HG03095 (cell line): ENCODE results near the gene ACTA2.
A peak's percentile ranks its signal among the peaks of the same experiment; 100 is the strongest.
"Not testable (repeated sequence)": the region's sequence is repeated elsewhere in the genome, so short reads cannot be mapped to it uniquely, and the experiment has no call there.

ENCODE experiments used
- ATAC-seq: cut with Tn5 transposase; IDR thresholded peaks from one replicate; pipeline ENCODE4 v1.9.1; 2021; ENCODE audit warnings: moderate library complexity; ENCODE audit not compliant: unreplicated experiment

The ACTA2 gene

DNA sequence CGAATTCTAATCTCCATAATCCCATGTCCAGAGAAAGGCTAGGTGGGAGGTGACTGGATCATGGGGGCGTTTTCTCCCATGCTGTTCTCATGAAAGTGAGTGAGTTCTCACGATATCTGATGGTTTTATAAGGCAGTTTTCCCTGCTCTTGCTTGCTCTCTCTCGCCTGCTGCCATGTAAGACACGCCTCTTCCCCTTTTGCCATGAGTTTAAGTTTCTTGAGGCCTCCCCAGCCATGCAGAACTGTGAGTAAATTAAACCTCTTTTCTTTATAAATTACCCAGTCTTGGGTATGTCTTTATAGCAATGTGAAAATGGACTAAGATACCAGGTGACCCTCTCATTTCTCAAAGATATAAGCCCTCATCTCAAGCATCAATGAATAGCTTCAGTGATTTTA is 1.1 kb upstream of the ACTA2 start:
- no peak for ATAC-seq

DNA sequence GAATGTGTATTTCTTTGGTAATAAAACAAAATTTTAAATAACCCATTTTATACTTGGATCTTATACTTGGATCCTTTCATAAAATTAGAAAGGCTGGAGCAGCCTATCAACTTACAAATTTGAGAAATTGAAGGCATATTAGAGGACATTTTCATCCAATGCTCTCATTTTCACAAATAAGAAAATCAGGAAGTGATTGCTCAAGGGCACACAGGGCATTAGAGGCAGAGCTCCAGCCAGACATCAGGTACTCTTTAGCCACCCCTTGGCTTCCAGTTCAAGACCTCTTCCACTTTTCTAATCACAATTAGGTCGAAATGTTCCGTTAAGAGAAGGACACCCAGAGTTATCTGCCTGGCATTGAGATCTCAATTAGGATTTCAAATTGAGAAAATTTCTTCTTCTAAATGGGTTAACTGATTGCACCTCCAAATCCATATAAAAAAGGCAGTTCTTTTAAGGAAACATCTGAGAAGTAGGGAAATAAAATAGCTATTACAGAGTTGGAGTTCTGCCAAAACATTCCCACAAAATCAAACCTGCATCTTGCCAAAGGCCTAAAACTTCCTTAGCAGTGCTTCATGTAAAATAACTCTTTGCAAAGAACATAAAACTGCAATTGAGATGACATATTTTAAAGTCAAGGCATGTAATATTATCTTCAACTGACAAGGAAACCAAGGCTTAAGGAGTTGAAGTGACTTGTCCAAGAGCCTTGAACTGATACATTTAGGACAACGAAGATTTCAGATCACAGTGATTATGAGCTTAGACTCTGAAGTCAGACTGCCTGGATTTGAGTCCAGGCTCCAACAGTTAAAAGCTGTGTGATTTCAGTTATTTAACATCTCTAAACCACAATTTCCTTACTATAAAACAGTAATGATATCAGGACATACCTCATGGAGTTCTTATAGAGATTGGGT is 2.4 kb downstream of the ACTA2 start:
- ATAC-seq = no peak

GRCh38 chr10:88949051-88949450 is 3.5 kb downstream of the ACTA2 start:
- no peak for ATAC-seq

GRCh38 chr10:88946965-88947590 is 5.5 kb downstream of the ACTA2 start:
- ATAC-seq = no peak

DNA sequence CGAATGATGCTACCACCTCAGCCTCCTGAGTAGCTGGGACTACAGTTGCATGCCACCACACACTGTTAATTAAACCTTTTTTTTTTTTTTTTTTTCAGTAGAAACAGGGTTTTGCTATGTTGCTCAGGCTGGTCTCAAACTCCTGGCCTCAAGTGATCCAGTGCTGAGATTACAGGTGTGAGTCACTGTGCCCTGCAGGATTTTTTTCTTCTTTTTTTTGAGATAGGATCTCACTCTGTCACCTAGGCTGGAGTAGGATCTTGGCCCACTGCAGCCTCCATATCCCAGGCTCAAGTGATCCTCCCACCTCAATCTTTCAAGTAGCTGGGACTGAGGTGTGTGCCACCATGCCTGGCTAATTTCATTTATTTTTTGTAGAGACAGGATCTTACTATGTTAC is 6.4 kb downstream of the ACTA2 start:
- no peak for ATAC-seq

DNA sequence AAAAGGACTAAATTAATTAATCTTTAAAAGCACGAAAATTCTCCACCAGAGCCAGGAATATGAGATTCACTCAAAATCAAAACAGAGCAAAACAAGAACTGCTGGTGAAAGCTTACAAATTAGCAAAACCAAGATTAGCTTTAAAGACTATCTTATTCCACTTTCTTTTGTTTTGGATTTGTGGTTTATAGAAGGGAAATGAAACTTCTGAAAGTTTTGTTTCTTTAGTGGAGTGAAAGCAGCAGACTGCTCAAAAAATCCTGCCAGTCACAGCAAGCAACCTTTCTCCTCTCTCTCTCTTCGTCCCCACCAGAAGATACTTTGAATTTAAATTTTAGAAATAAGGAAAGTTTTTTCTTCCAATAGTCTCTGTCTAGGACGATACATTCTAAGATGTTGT is 7.8 kb downstream of the ACTA2 start:
- ATAC-seq = no peak

DNA sequence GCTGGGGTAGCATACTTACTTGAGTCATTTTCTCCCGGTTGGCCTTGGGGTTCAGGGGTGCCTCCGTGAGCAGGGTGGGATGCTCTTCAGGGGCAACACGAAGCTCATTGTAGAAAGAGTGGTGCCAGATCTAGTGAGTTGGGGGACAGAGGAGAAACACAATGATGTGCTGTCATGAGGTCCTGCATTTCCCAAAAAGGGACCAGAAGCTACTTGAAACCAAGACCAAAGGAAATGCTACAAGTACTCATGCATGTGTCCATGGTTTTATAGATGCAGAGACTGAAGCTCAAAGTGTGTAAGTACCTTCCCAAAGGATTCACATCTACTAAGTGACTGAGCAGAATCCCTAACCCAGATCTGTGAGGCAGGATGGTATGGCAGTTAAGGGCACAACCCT is 8.8 kb downstream of the ACTA2 start:
- ATAC-seq = no peak

DNA sequence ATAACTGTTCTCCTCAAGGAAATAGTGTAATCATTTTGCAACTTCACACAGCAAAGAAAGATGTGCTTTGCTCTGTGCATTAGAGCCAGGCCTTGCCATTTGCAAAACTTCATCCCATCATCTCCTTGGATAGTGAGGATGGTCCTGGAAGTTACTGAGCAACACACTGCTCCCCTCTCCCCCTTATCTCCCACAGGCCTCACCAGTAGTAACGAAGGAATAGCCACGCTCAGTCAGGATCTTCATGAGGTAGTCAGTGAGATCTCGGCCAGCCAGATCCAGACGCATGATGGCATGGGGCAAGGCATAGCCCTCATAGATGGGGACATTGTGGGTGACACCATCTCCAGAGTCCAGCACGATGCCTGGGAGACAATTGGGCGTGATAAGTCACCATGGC is 11.5 kb downstream of the ACTA2 start:
- ATAC-seq = no peak

GRCh38 chr10:88938938-88939337 is 13.6 kb downstream of the ACTA2 start:
- no peak for ATAC-seq

DNA sequence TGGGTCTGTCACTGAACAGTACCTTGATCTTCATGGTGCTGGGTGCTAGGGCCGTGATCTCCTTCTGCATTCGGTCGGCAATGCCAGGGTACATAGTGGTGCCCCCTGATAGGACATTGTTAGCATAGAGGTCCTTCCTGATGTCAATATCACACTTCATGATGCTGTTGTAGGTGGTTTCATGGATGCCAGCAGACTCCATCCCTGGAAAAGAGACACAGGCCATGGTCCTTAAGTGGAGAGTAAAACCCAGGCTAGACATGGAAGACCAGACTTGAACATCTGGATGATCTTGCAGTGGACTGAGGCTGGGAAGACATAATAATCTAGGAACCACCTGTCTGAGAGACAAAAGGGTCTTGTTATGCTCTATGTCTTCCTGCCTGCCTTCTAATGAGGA is 14.5 kb downstream of the ACTA2 start:
- no peak for ATAC-seq

DNA sequence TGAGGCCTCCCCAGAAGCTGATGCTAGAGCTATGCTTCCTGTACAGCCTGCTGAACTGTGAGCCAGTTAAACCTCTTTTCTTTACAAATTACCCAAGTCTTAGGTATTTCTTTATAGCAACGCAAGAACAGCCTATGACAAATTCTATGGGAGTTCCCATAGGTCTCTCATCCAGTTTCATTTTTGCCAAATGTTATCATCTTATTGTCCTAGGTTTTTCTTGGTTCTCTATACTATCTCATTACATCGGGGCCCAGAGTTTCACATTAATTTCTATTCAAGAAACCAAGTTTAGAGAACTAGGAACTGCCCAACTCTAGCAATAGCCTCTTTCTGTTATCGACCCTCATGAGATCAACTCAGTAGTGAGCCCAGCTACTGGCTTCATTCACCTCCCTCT is 15.9 kb downstream of the ACTA2 start:
- ATAC-seq = no peak

DNA sequence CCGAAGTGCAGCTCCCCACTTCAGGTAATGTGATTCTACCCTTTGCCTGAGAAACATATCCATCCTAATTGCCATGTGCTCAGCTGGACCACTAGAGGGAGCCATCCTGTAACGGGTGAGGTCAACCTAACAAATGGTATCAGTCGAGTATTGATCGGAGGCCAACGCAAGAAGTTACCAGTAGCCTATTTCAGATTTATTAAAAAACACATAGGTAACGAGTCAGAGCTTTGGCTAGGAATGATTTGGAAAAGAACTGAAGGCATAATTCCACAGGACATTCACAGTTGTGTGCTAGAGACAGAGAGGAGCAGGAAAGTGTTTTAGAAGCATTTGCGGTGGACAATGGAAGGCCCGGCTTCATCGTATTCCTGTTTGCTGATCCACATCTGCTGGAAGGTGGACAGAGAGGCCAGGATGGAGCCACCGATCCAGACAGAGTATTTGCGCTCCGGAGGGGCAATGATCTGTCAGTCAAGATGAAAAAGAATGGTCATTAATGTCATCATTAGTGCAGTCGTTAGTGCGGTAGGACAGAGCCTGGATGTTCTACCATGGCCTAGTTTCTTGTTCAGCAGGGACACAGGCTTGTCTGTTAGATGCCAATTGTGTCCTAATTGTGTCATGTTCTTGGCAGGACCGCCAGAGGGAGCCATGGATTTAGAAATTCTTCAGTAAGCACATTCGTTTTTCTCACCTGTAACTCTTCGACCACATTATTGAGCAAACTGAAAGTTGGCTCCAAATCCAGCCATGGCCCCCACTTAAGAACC is 17.5 kb downstream of the ACTA2 start:
- no peak for ATAC-seq

GRCh38 chr10:88933564-88933963 is 19.0 kb downstream of the ACTA2 start:
- ATAC-seq = no peak

DNA sequence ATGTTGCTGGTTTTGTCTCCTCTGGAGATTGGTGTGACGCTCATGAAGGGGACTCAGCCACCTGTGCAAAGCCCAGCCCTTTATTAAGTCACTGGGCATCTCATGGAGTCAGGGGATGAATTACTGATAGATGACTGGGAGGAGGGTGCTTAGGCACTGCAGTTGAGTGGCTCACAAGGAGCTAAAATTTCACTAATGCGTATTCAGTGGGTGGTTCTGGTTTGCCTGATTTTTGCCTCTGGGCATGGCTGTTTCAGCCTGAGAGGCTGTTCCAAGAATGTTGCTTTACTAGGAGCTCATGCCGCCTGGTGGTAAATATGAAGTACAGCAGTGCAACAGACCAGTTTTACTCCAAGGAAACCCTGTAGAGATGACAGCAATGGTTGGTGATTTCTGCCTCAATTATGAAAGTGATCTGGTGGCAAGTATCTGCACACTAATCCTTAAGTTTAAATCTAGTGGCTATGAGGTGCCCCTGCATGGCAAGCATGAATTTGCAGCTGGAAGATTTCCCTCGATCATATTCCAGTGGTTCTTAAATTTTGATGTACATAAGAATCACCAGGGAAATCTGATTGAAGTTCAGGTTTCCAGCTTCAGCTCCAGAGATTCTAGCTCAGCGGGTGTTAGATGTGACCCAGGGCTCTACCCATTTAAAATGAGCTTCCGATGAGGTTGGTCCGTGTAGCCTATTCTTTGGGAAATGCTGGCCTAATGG is 19.9 kb downstream of the ACTA2 start:
- peak; percentile 58 for ATAC-seq

- not testable (repeated sequence) for ATAC-seq
Observed at GRCh38 chr10:88932029-88932428, 20.5 kb downstream of the ACTA2 start.

- ATAC-seq = no peak
Observed at GRCh38 chr10:88931548-88931947, 21.0 kb downstream of the ACTA2 start.

DNA sequence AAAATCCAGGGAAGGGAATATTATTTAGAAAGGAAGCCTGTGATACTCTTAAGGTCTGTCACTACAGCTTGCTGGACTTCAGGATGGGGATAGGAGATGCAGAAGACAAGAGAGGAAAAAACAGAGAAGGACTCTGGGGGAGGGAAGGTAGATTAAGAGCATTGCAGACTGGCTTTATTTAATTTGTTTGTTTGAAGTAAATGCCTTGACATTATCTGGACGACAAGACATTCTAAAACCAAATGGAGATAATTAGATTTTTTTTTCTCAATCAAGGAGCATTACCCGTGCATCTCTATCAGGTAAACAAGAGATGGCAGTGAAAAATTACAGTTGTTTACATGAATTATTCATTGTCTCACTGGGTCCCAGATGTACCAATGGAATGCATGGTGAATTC is 24.3 kb downstream of the ACTA2 start:
- ATAC-seq = no peak

GRCh38 chr10:88927416-88927690 is 25.2 kb downstream of the ACTA2 start:
- ATAC-seq = no peak

DNA sequence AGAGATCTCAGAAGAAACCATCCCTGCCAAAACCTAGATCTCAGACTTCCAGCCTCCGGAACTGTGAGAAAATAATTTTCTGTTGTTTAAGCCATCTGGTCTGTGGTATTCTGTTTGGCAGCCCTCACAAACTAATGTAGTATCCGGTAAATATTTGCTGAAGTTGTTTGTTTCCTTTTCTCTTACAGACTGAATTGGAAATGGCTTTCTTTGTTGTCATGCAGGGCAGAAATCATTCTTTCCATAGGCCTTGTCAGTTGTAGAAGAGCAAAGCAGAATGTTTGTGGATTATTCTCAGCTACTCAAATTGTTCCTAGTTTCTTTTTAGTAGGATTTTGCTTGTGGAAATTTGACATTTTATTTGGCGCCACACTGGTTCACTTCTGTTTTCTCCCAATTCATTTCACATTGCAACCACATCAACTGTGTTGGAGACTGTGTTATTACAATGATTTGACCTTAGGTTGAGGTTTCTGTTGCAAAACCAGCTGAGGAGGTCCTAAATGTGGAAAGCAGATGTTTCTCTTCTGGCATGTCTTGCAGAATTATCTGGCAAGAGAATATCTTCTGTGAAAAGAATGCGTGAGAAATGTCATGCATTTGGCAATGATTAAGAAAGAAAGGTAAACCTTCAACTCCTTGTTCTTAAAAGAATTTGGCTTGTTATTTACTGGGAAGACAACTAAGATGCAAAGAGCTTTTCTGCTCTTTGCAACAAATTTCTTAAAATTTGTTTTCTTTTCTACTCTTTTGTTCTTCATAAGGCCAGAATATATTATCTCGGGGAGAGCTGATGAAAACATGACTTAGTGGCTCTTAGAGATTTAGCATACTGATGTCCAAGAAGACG is 25.8 kb downstream of the ACTA2 start:
- ATAC-seq = no peak

DNA sequence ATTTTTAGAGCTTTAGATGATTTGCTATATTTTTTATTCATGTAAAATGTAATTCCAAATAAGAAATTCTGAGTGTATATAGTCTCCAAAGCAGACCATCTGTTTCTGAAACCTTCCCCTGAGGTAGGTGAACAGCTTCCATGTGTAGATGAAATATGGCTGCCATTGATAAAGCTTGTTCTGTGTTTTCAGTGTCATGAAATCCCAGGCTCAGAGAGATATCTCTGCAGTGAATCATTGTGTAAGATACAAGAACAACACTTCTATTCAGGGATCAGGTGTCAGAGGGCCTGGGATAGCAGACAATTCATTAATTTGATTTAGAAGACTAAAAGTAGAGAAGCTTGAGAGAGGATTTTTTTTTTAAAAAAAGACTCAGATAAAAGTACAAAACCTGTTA is 29.1 kb downstream of the ACTA2 start:
- ATAC-seq = no peak
